HG03439 (cell line): ENCODE data around the gene TWNK.
A peak's percentile ranks its signal among the peaks of the same experiment; 100 is the strongest.

Experiments
- ATAC-seq: cut with Tn5 transposase; IDR thresholded peaks from one replicate; pipeline ENCODE4 v1.9.1; 2021; ENCODE audit warnings: mild to moderate bottlenecking, moderate library complexity; ENCODE audit not compliant: unreplicated experiment

Gene TWNK

DNA sequence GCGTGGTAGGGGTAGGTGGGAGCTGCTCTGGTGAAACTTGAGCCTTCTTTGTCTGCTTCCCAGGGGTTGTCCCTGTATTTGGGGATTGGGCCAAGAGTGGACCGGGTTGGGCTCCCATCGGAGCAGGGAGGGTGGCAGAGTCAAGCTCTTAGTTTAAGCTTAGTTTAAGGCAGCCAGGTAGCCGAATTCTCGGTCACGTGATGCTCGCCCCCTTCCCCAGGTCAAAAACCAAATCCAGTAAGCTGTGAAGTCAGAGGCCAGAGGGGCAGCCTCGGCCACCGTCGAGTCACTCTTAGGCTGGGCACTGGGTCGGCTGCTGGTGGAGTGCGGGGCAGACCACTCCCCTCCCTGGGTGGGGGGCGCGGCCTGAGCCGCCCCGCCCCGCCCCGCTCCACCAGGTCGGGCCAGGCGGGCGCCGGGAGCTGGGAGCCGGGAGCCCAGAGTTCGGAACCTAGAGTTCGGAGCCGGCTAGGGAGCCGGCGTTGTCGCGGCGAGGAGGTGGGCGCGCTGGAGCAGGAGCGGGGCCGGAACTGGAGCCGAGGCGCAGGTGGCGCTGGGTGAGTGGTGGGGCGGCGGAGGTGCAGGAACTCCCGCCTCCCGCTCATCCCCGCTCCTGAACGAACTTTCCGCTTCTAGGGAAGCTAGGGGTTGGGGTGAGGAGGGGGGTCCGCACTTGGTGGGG, 9.5 kb downstream of the TWNK start:
- ATAC-seq: no peak

DNA sequence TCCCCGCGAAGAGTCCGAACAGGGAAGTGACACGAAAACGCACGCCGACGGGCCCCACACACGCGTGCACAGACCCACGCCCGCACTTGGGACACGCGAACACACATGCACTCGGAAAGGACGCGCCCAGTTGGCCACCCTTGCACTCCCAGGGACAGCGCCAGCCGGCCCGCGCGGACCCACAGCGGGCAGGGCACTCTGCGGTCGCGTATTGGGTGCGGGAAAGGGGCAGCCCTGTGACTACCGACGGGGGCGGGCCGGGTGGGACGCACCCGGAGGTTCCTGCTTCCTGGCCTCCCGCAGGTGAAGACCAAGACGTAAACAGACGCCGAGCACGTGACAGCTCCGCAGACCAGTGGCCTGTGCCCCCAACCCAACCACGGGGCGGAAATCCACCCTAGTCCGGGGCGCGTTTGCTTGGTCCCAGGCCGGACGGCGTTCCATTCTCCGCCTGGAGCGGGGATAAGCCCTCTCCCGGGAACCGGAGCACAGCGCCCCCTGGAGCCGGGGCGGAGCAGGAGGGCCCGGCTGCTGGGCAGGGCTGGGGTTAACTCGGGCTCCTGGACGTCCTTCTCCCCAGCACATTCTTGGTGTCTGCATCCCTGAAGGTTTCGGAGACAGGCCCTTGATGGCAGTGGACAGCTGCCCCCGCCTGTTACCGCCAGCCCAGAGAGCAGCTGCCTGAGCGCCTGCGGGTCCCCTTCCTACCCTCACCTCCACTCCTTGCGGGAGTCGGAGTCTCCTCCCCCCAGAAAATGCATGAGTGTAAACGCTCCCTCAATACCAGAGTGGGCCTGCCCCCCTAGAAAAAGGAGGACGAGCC, 10.2 kb downstream of the TWNK start:
- peak; percentile 48 for ATAC-seq

DNA sequence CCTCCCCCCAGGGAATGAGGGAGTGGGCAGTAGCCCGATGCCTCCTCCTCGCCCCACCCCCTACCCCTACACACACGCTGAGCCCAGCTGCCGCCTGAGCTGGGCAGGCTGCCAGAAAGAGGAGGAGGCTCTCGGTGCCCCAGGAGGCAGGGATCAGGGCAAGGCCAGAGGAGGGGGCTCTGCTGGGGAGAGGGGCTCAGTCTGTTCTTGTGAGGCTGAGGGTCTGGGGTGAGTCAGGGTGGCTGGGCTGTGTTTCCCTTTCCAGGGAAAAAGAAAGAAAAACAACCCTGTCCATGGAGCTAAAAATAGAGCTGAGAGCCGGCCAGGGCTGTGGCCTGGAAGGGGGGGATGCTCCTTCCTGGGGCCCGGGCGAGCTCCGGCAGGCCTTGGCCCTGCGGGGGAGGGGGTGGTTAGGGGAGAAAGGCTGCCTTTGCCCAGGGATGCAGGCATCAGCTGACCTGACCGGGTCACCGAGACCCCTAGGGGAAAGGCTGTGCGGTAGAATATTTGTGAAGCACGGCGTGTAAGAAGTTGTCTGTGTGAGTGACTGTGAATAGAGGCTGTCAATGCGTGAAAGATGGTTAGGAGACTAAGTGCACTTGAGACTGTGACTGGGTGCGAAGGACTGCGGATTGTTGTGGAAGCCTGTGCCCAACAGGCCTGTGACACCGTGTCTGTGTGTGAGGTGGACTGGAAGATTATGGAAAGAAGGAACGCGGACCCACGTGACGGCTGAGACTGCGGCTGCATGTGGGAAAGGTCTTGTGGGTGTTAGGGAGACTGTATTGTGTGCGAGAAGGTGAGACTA, 11.0 kb downstream of the TWNK start:
- ATAC-seq: no peak

DNA sequence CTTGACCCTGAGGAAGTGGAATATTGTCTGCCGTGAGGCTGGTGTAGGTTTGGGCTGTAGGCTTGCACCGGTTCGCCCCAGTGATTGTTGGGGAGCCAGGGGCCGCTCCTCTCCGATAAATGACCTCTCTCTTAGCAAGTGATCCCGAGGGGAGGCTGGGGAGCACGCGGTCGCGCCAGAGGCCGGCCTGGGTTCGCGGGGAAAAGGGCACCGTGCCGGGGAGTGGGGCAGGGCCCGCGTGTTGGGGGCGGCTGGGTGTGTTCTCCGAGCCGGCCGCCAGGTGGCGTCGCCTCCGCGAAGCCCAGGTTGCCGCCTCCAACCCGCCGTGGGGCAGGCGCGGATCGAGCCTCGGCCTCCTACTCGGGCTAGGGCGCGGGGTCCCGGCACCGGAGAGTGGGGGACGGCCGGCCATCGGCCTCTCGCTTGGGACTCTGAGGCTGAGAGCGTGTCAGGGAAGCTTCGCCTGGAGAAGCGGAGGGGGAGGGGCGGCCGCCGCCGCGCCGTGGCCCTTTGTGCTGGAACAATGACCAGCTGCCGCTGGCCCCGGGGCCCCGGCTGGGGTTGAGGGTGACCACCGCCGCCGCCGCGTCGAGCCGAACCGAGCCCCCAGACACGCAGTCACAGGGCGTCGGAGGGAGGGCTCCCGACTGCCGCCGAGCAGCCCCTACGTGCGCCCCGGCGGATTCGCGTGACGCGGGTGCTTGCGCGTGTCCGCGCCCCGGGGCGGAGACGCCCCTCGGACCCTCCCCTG, 11.8 kb downstream of the TWNK start:
- ATAC-seq: peak; percentile 49

DNA sequence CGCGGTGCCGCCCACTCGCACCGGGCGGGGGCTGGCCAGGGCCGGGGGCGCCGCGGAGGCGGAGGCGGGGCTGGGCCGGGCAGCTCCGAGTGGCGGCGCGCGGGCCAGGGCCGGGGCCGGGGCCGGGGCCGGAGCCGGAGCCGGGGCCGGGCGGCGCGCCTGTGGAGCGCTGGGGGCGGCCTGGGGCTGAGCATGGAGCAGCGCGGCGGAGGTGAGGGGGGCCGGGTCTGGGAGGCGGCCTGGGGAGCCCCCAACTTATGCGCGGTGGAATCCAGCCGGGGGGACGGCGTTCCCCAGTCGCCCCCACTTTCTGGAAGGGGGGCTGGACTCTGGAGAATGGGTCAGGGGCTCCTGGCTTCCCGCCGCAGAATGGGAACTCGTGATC, 12.4 kb downstream of the TWNK start, which contains the start of gene LZTS2:
Gene LZTS2, plus strand, starts transcription at position 67 of the 385 bp plus-strand sequence. CDS start 2,731 bp downstream, outside the sequence.
- ATAC-seq: no peak

DNA sequence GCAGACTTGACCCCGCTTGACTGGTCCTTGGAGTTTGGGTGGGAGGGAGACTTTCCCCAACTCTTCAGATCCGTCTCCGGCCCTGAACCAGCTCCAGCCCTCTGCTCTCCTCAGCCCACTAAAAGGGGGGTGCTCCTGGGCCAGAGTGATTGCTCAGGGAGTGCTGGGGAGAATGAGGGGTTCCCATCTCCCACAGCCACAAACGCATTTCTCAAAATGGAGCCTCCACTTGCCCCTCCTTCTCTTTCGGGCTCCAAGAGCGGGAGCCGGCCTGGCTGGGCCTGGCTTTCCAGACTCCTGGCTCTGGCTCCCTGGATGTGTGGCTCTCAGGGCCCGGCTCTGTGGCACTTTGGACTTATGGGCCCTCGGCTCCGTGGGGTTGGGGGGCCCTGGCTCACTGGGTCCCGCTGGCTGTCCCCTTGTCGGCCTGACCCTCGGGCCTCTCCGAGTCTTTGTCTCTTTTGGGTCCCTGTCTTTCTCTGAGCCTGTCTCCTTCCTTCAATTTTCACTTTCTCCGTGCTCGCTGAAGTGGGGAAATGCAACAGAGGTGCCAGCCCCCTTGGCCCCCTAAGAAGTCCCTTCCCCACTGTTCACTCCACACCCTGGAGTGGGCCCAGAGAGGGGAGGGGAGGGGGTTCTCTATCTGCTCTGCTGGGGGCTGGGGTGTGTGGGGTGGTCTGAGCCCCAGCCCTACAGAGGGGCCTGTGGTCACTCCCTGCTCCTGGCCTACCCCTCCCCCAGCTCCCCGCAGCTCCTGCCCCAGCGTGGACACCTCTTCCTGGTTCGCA, 13.0 kb downstream of the TWNK start:
- ATAC-seq: no peak

DNA sequence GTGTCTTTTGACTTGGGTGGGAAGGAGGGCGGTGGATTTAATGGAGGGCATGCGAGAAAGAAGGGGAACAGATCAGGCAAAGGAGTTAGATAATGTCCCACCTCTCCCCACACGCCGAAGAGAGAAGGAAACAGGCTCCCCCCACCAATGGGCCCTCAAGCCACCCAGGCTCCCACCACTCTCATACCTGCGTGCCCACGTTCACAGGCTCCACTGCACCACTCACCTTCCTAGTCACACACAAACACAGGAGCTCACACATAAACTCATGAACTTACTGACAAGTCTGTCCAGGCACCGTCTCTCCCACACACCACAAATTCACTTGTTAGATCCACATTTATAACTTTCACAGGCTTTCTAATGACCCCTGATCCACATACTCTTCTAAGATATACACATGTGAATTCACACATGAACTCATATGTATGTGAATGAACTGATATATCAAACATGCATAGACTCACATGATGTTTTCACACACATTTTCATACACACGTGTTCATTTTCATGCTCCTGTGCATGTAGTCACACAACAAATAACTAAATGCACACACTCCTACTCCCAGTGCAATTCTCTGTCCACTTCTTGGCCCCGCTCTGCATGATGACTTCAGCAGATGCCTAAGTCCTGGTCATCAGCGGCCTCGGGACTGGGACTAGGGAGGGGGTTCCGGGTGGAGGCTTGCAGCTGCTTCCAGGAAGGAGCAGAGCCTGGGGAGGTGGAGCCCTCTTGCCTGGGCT, 13.7 kb downstream of the TWNK start:
- ATAC-seq: no peak

DNA sequence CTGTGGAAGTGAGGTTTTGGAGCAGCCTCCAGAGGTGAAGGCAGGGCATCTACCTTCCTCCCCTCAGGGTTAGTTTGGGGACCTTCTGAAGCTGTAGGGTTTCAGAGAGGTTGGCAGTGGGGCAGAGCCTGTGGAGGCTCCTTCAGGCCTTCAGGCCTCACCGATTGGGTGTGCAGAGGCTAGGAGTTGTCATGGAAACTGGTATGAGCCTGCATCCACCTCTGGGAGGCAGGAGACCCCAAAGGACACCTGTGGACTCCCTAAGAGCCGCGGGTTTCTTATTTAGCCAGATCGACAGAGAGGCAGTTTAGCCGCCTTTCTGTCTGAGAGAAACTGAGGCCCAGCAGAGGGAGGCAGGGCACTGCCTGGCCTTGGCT, 14.3 kb downstream of the TWNK start:
- ATAC-seq: no peak

DNA sequence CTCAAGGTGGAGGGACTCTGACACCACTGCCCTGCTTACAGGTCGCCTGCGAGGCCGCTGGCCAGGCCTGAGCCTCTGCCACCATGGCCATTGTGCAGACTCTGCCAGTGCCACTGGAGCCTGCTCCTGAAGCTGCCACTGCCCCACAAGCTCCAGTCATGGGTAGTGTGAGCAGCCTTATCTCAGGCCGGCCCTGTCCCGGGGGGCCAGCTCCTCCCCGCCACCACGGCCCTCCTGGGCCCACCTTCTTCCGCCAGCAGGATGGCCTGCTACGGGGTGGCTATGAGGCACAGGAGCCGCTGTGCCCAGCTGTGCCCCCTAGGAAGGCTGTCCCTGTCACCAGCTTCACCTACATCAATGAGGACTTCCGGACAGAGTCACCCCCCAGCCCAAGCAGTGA, 15.1 kb downstream of the TWNK start:
- ATAC-seq: no peak

DNA sequence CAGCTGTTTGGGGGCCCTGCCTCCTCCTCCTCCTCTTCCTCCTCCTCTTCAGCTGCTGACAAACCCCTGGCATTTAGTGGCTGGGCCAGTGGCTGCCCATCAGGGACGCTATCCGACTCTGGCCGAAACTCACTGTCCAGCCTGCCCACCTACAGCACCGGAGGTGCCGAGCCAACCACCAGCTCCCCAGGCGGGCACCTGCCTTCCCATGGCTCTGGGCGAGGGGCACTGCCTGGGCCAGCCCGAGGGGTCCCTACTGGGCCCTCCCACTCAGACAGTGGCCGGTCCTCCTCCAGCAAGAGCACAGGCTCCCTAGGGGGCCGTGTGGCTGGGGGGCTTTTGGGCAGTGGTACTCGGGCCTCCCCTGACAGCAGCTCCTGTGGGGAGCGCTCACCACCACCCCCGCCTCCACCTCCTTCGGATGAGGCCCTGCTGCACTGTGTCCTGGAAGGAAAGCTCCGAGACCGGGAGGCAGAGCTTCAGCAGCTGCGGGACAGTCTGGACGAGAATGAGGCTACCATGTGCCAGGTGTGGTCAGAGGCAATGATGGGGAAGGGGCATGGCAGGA, 16.4 kb downstream of the TWNK start:
- no peak for ATAC-seq

DNA sequence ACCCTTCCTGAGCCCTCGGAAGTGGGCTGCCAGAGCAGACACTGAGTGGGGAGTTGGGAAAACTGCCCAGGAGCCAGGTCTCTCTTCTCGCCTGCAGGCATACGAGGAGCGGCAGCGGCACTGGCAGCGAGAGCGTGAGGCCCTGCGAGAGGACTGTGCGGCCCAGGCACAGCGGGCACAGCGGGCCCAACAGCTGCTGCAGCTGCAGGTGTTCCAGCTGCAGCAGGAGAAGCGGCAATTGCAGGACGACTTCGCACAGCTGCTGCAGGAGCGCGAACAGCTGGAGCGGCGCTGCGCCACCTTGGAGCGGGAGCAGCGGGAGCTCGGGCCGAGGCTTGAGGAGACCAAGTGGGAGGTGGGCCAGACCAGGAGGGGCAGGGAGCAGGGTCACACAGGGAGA, 18.0 kb downstream of the TWNK start:
- no peak for ATAC-seq

DNA sequence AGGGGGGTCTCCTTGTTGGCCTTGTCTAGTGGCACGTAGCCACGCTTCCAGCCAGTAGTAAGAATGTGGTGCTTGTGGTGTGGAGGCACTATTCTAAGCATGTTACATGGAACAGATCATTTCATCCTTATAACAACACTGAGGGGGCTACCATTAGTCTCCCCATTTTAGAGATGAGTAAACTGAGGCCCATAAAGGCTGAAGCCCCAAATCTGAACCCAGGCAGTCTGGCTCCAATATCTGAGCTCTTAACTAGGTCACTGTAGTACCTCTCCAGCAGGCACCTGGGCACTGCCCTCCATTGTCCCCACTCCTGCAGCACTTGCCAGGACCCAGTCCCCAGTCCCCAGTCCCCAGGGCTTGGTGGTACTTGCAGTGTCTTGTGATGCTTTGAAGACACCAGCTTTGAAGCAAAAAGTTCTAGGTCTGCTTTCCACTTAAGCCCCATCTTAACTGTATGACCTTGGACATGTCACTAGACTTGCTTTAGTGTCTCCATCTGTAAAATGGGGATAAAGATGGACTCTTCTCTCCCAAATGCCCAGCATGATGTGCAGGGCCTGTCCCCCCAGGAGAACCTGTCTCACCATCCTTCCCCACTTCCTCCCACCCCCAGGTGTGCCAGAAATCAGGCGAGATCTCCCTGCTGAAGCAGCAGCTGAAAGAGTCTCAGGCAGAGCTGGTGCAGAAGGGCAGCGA, 18.7 kb downstream of the TWNK start:
- no peak for ATAC-seq

DNA sequence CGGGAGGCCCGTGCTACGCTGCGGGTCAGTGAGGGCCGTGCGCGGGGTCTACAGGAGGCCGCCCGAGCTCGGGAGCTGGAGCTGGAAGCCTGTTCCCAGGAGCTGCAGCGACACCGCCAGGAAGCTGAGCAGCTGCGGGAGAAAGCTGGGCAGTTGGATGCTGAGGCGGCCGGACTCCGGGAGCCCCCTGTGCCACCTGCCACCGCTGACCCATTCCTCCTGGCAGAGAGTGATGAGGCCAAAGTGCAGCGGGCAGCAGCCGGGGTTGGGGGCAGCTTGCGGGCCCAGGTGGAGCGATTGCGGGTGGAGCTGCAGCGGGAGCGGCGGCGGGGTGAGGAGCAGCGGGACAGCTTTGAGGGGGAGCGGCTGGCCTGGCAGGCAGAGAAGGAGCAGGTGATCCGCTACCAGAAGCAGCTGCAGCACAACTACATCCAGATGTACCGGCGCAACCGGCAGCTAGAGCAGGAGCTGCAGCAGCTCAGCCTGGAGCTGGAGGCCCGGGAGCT, 19.3 kb downstream of the TWNK start:
- no peak for ATAC-seq

DNA sequence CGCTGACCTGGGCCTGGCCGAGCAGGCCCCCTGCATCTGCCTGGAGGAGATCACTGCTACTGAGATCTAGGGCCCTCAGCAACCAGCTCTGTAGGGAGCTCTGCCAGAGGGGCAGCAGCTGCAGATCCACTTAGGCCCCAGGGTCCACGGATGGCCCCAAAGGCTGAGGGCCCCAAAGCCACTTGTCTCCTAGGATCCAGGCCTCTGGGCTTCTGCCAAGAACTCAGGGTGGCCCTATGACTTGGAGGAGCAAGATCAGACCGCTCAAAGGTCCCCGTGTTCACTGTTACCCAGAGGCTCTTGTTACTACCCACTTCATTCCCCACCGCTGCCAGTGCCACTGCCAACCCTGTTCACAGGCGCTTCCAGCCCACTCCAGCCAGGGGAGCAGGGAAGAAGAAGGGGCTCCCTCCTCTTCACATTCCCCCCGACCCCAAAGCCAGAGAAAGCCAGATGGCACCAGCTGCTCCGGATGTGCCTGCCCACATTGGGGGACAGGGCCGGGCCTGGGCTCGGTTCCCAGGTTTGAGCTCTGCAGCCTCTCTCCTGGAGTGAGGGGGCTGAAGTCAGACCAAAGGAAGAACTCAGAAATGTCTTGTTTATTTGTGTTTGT, 19.9 kb downstream of the TWNK start:
- no peak for ATAC-seq

DNA sequence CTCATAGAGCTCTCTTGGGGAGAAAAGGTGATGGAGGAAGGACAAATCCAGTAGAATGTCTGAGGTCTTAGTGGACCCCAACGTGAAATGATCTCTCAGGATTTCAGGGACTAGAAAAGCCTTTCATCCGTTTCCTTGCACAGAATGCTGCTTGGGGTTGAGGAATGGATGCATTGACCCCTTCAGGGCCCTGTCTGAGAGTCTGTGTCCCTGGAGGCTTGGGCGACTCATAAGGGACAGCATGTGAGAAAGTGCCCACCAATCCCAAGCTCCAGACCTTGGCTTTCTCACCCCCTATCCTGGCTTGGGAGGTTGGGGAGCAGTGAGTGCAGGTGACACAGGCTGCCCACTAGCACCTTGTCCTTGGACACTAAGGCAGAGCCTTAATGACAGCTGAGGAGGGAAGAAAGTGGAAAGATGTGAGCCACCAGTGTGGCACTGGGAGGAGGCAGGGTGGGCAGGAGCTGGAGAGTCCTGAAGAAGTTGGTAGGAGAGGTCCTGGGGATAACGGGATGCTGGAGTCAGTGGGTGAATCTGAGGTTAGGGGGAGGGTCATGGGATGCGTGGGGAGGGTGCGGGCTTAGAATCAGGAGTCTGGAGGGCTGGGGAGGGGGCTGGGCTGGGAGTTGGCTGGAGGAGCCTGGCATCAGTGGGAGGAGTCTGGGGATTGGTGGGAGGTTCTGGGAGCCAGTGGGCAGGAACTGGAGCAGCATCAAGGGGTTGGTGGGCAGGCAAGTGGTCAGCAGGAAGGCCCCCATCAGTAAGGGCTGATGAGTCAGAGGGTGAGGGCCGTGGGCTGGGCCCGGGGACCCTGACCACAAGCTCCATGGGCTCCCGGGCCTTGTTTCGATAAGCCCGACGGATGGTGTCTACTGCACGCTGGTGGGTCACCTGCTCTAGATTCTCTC, 20.8 kb downstream of the TWNK start:
- no peak for ATAC-seq

DNA sequence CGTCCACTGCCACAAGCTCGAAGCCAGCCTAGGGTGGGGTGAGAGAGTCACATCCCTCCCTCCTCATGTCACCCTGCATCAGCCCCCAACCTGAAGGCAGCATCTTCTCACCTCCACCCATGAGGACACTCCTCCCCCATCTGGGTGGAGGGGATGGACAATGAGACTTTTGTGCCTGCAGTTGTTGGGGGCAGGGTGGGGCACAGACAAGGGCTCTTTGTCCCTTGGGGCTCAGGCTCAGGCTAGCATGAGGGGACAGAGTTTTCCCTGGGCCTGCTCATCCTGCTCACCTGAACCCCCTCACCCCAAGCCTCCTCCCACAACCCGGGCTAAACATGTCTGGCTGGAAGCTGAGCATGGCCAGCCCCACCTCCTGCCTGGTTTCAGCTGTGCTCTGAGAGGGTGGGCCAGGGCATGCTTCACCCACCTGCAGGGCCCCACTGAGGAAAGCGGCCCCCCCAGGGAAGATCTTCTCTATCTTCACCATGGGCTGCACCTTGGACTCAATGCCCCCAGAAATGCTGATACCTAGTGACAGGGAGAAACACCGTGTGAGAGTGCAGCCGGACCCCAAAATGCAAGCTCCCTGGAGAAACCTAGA, 21.6 kb downstream of the TWNK start:
- ATAC-seq: no peak
